Suppressor macrophage treated with lipopolysaccharide for 4 hours (primary cell): ENCODE results near the gene LGI4.
A peak's percentile ranks its signal among the peaks of the same experiment; 100 is the strongest.
"Not testable (repeated sequence)": the region's sequence is repeated elsewhere in the genome, so short reads cannot be mapped to it uniquely, and the experiment has no call there.

ENCODE experiments used
- DNase-seq: peaks from one replicate; pipeline ENCODE4 v3.0.0-alpha.2; 2020

Gene LGI4

GRCh38 chr19:35160629-35161433 is 26.0 kb upstream of the LGI4 start:
- no peak for DNase-seq

DNA sequence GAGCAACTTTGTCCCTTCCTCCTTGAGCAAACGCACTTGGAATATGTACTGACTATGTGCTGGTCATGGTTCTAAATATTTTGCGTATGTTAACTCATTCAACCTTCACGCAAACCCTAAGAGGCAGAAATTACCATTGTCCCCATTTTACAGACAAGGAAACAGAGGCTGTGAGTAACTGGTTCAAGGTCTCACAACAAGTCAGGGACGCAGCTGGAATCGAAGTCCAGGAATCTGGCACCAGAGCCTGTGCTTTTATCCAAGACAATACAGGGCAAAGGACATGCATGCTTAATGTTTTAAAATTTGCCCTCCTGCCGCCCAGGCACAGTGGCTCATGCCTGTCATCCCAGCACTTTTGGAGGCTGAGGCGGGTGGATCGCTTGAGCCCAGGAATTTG is 24.7 kb upstream of the LGI4 start:
- no peak for DNase-seq

DNA sequence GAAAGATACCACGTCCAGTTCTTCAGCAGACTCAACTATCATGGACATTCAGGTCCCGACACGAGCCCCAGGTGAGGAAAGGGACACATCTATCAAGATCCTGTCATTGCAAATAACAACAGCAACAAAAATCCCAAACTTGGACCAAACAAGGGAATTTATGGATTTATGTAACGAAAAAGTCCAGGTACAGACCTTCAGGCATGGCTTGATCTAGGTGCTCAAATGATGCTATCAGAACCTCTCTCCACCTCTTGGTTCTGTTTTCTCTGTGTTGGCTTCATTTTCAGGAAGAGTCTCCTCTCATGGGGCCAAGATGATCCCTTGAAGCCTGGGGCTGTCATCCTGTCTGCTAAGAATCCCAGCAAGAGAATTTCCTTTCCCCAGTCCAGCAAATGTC is 22.6 kb upstream of the LGI4 start:
- no peak for DNase-seq

- no peak for DNase-seq
Measured at GRCh38 chr19:35156673-35157014, 21.8 kb upstream of the LGI4 start.

DNA sequence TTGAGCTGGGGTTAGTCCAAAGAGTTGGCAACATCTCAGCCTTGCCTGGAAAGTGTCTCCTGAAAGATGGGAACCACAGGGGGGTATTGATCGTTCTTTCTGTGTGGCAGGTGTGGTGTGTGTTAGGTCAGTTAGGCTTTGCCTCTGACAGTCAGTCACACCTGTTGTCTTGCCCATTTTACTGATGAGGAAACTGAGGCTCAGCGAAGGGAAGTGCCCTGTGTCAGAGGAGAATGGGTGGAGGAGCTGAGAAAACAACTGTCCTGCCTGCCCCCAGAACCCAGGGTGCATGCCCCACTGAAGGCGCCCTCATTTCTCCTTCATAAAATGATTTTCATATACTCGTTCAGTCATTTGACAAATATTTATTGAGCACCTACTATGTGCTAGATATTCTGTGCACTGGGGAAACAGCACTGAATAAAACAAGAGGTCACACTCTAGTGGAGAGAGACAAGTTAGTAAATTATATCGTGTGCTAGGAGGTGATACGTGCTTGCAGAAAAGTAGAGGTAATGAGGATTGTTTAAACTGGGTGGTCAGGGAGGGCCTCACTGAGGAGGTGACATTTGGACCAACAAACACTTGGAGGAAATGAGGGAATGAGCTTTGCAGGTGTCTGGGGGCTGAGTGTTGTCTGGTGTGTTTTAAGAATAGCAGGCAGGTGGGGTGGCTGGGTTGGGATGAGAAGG is 21.3 kb upstream of the LGI4 start:
- DNase-seq: no peak

- peak; percentile 34 for DNase-seq
Measured at GRCh38 chr19:35155441-35155840, 20.6 kb upstream of the LGI4 start.

- peak; percentile 90 for DNase-seq
Measured at GRCh38 chr19:35154525-35155406, 19.9 kb upstream of the LGI4 start, which contains the start of gene FXYD5. Gene FXYD5 (plus strand): TSS chr19:35154735. CDS start chr19:35155551, 816 bp downstream.

- peak; percentile 28 for DNase-seq
Measured at GRCh38 chr19:35153701-35154524, 19.1 kb upstream of the LGI4 start.

- DNase-seq: not testable (repeated sequence)
Measured at GRCh38 chr19:35153129-35153522, 18.3 kb upstream of the LGI4 start.

- DNase-seq: no peak
Measured at GRCh38 chr19:35151273-35152065, 16.6 kb upstream of the LGI4 start.

GRCh38 chr19:35150445-35150844 is 15.6 kb upstream of the LGI4 start:
- DNase-seq: no peak

- no peak for DNase-seq
Measured at GRCh38 chr19:35149463-35149862, 14.6 kb upstream of the LGI4 start.

GRCh38 chr19:35146746-35147459 is 12.0 kb upstream of the LGI4 start:
- no peak for DNase-seq

- DNase-seq: no peak
Measured at GRCh38 chr19:35144600-35145436, 10.0 kb upstream of the LGI4 start.

DNA sequence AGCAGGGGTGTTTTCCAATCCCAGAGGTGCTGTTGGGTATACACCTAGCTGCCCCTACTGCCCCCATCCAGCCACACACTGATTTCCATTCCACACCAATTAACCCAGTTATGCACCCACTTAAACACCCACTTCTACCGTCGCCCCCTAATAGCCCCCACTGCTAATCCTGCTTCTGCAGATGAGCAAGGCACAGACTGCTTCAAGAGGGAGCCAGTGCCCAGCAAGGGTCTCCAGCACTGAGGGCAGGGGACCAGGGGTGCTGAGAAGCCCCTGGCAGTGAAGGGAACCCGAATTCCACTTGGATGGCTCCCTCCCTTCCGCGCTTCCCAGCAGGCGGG is 9.4 kb upstream of the LGI4 start:
- DNase-seq: no peak

DNA sequence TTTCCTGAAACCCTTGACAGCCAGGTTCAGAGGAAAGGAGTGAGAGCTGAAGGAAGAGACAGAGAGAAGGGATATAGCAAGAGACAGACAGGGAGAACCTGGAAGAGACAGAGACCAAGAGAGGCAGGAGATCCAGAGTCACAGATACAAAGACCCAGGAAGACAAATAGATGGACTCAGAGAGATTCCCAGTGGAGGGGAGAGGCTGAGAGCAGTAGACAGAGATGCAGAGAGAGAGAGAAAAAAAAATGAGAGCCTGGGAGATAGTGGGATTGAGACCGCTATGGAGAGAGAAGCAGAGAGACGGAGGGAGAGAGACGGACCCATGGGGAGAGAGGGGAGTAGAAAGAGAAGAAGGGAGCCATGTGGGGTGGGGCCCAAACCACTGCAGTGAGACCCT is 9.0 kb upstream of the LGI4 start:
- DNase-seq: no peak

GRCh38 chr19:35143231-35143715 is 8.4 kb upstream of the LGI4 start, which contains the start of gene FXYD7:
Gene FXYD7 (plus strand): TSS chr19:35143255. CDS start chr19:35143334, 79 bp downstream.
- no peak for DNase-seq

- peak; percentile 62 for DNase-seq
Measured at GRCh38 chr19:35142606-35143230, 7.9 kb upstream of the LGI4 start.
